HCT116 (cell line): ENCODE measurements around the gene TEKT2.

Source experiments
- CTCF ChIP-seq, 3 experiments: fragments of 200-600 bp in 1 of 3; sonication (generic) in 1 of 3; IDR thresholded peaks in 2 of 3; conservative IDR thresholded peaks in 1 of 3; 2 replicates each; pipeline ENCODE4 v1.5.1; 2012 to 2017; ENCODE audit warnings: low read depth in 2 of 3, low read length in 2 of 3, antibody characterized with exemption in 1 of 3, borderline replicate concordance in 1 of 3, control low read depth in 1 of 3, mild to moderate bottlenecking in 1 of 3, mixed read lengths in 1 of 3, mixed run types in 1 of 3, moderate library complexity in 1 of 3; ENCODE audit not compliant: insufficient read depth in 1 of 3
- EZH2 ChIP-seq: fragments of 200-600 bp; sonication (generic); IDR thresholded peaks from 2 replicates; pipeline ENCODE4 v1.6.1; 2017; ENCODE audit warnings: antibody characterized with exemption, mixed run types
- FOSL1 ChIP-seq: IDR thresholded peaks from 2 replicates; pipeline ENCODE4 v1.6.1; 2012; ENCODE audit warnings: low read depth
- JUND ChIP-seq: IDR thresholded peaks from 2 replicates; pipeline ENCODE4 v1.6.1; 2012
- POLR2A ChIP-seq: IDR thresholded peaks from 2 replicates; pipeline ENCODE4 v1.7.0; 2011; ENCODE audit warnings: borderline replicate concordance; ENCODE audit not compliant: insufficient read depth, insufficient read length; ENCODE audit errors: extremely low read depth
- RAD21 ChIP-seq: IDR thresholded peaks from 2 replicates; pipeline ENCODE4 v1.6.1; 2012; ENCODE audit warnings: low read depth, mild to moderate bottlenecking
- SP1 ChIP-seq: IDR thresholded peaks from 2 replicates; pipeline ENCODE4 v1.6.1; 2012; ENCODE audit warnings: low read depth
- SRF ChIP-seq: IDR thresholded peaks from 2 replicates; pipeline ENCODE4 v1.6.1; 2012; ENCODE audit warnings: low read depth
- ZNF274 ChIP-seq: fragments of 200-500 bp; sonication (Bioruptor generic); IDR thresholded peaks from 2 replicates; pipeline ENCODE4 v1.6.1; 2014; ENCODE audit warnings: mild to moderate bottlenecking, low read depth, low read length, inconsistent platforms

- TF ChIP-seq CTCF (IDR thresholded peaks at IDR 0.05 in 2 of 3, conservative IDR thresholded peaks at IDR 0.05 in 1 of 3; ENCODE audit: borderline replicate concordance in 1 of 3, insufficient read depth in 1 of 3, low read depth in 2 of 3, low read length in 2 of 3) (no peak), EZH2 (no peak), SRF (no peak), RAD21 (no peak), SP1 (no peak), FOSL1 (no peak), ZNF274 (no peak), POLR2A (no peak), JUND (no peak)
Observed at GRCh38 chr1:36135330-36135667, 51.4 kb downstream of the TEKT2 start.
